ENCODE measurements around the gene SCAND1. TPM values are rescaled to one million over a fixed set of nuclear protein-coding genes. Genes with fewer than 3 reads are reported as not detected.
A peak's percentile ranks its signal among the peaks of the same experiment; 100 is the strongest.

SCAND1 gene
- total RNA-seq, 4 donors from 2014 or later = 88.4 to 182 (median 125) TPM

- peak; percentile 31 to 42 for DNase-seq
- Histone ChIP-seq H3K4me1 (no peaks in the 10 kb centered on the region), H3K9me3 (no peaks in the 10 kb centered on the region), H3K27me3 (no peaks in the 10 kb centered on the region), H3K4me3 (replicated peaks in 1 of 3) (no peak overlapping the region), H3K36me3 (no peaks in the 10 kb centered on the region), H3K27ac (no peak overlapping the region)
- TF ChIP-seq POLR2A (IDR thresholded peaks at IDR 0.05) (no peak), CTCF (IDR thresholded peaks at IDR 0.05) (peak; percentile 55 to 81 (median 71))
- 2% methylated on average over 6 of the region's 6 CpGs for WGBS, 2 donors
- intact Hi-C loops (cut with DNase I) = no loop called here
Measured at GRCh38 chr20:35992713-35993335, 38.5 kb upstream of the SCAND1 start.

GRCh38 chr20:35991142-35991771, 37.0 kb upstream of the SCAND1 start:
- peak; percentile 20 to 32 for DNase-seq
- WGBS, 2 donors = 34 to 42% methylated on average over 3 of the region's 3 CpGs
- H3K36me3 ChIP-seq = no peaks in the 10 kb centered on the region
- H3K27me3 ChIP-seq = no peaks in the 10 kb centered on the region
- TF ChIP-seq CTCF (IDR thresholded peaks at IDR 0.05) (peak in 3 of 6 experiments; percentile 13 to 48 (median 27)), POLR2A (IDR thresholded peaks at IDR 0.05) (no peak)
- H3K27ac ChIP-seq = no peak overlapping the region
- intact Hi-C loops (cut with DNase I) = no loop called here
- no peaks in the 10 kb centered on the region for H3K4me1 ChIP-seq
- no peaks in the 10 kb centered on the region for H3K9me3 ChIP-seq
- no peak overlapping the region for H3K4me3 ChIP-seq (replicated peaks in 1 of 3)

- 82 to 84% methylated on average over 2 of the region's 2 CpGs for WGBS, 2 donors
- no peaks in the 10 kb centered on the region for H3K36me3 ChIP-seq
- no peak overlapping the region for H3K27ac ChIP-seq
- no peaks in the 10 kb centered on the region for H3K9me3 ChIP-seq
- no peaks in the 10 kb centered on the region for H3K27me3 ChIP-seq
- DNase-seq = no peak
- H3K4me1 ChIP-seq = no peaks in the 10 kb centered on the region
- intact Hi-C loops (cut with DNase I) = no loop called here
- TF ChIP-seq POLR2A (IDR thresholded peaks at IDR 0.05) (no peak), CTCF (IDR thresholded peaks at IDR 0.05) (no peak)
- no peak overlapping the region for H3K4me3 ChIP-seq (replicated peaks in 1 of 3)
Measured at GRCh38 chr20:35988910-35989463, 34.7 kb upstream of the SCAND1 start.

GRCh38 chr20:35985806-35986205, 31.5 kb upstream of the SCAND1 start:
- H3K9me3 ChIP-seq = no peaks in the 10 kb centered on the region
- TF ChIP-seq POLR2A (IDR thresholded peaks at IDR 0.05) = no peak
- no peak for TF ChIP-seq CTCF (IDR thresholded peaks at IDR 0.05)
- H3K36me3 ChIP-seq = no peaks in the 10 kb centered on the region
- H3K4me1 ChIP-seq = no peaks in the 10 kb centered on the region
- no peak for DNase-seq
- H3K27ac ChIP-seq = no peak overlapping the region
- WGBS, 2 donors = 88 to 90% methylated on average over 2 of the region's 2 CpGs
- intact Hi-C loops (cut with DNase I) = no loop called here
- no peaks in the 10 kb centered on the region for H3K27me3 ChIP-seq
- H3K4me3 ChIP-seq (replicated peaks in 1 of 3) = no peak overlapping the region

- H3K27me3 ChIP-seq = no peaks in the 10 kb centered on the region
- intact Hi-C loops (cut with DNase I) = no loop called here
- no peak overlapping the region for H3K4me3 ChIP-seq (replicated peaks in 1 of 3)
- no peak overlapping the region for H3K27ac ChIP-seq
- H3K4me1 ChIP-seq = no peaks in the 10 kb centered on the region
- no peaks in the 10 kb centered on the region for H3K36me3 ChIP-seq
- no peak for DNase-seq
- H3K9me3 ChIP-seq = no peaks in the 10 kb centered on the region
- 76 to 80% methylated on average over 6 of the region's 6 CpGs for WGBS, 2 donors
- TF ChIP-seq CTCF (IDR thresholded peaks at IDR 0.05) = no peak
- no peak for TF ChIP-seq POLR2A (IDR thresholded peaks at IDR 0.05)
Measured at GRCh38 chr20:35984382-35984781, 30.1 kb upstream of the SCAND1 start.

Data from thyroid gland (tissue), 4 donors.